ENCODE results near the gene EML1.

- TF ChIP-seq CTCF (IDR thresholded peaks at IDR 0.05) (no peak), POLR2AphosphoS5 (IDR thresholded peaks at IDR 0.05) (peak; percentile 43 to 86 (median 72))
Observed at GRCh38 chr14:99760817-99761216, 32.4 kb upstream of the EML1 start.
